ENCODE data around the gene RBM20. TPM values are rescaled to one million over a fixed set of nuclear protein-coding genes. Genes with fewer than 3 reads are reported as not detected.

Gene RBM20
- total and polyA plus RNA-seq, 7 donors = 0.23 to 7.8 (median 5.4) TPM; not detected in 1

DNA sequence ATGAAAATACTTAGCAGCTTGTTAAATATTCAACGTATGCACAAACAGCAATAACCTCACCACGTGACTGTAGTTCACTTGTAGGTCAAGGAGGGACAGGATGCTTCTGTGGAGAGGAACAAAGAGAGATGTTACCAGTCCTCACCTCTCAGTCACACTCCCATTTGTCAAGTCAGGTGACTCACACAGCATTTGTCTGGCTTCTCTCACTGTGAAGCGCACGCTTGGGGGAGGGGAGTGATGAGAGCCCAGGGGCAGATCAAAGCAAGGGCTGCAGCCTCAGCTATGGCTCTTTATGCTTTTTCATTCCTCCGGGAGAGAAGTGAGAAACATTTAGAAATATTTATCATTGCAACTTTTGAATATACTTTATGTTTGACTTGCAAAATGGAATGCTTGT, 2.9 kb upstream of the RBM20 start:
- no peak for DNase-seq
- Histone ChIP-seq H3K4me3 (no peak overlapping the region), H3K27ac (peak overlapping the region; percentile 33 to 91 (median 74)), H3K9me3 (no peaks in the 10 kb centered on the region), H3K36me3 (no peaks in the 10 kb centered on the region), H3K27me3 (peaks cover 14 to 44% (median 18%) of the 10 kb centered on the region in 3 donors), H3K4me1 (peaks cover 0 to 53% (median 43%) of the 10 kb centered on the region in 4 donors)
- no peak for TF ChIP-seq POLR2A (IDR thresholded peaks at IDR 0.05)
- peak; percentile 67 to 89 (median 84) for TF ChIP-seq POLR2AphosphoS5 (IDR thresholded peaks at IDR 0.05)
- TF ChIP-seq CTCF (IDR thresholded peaks at IDR 0.05) = no peak
- peak; percentile 72 to 95 (median 84) for TF ChIP-seq EP300 (IDR thresholded peaks at IDR 0.05)
- WGBS, 2 donors = 10 to 14% methylated on average over 5 of the region's 5 CpGs
- intact Hi-C loops (cut with DNase I) = loop anchor here (5.0 to 10.0 kb wide), 2 partner anchors 56 to 184 kb away; no protein-coding TSS in a partner anchor

GRCh38 chr10:110642204-110643034, 1.7 kb upstream of the RBM20 start:
- WGBS, 2 donors = 32 to 36% methylated on average over 14 of the region's 14 CpGs
- Histone ChIP-seq H3K27me3 (peaks cover 14 to 51% (median 18%) of the 10 kb centered on the region in 3 donors), H3K4me1 (peaks cover 0 to 44% (median 33%) of the 10 kb centered on the region in 4 donors), H3K9me3 (no peaks in the 10 kb centered on the region), H3K36me3 (no peaks in the 10 kb centered on the region), H3K27ac (peak overlapping the region; percentile 33 to 91 (median 85)), H3K4me3 (no peak overlapping the region)
- no peak for DNase-seq
- TF ChIP-seq CTCF (IDR thresholded peaks at IDR 0.05) = no peak
- no peak for TF ChIP-seq POLR2A (IDR thresholded peaks at IDR 0.05)
- no peak for TF ChIP-seq EP300 (IDR thresholded peaks at IDR 0.05)
- no peak for TF ChIP-seq POLR2AphosphoS5 (IDR thresholded peaks at IDR 0.05)
- intact Hi-C loops (cut with DNase I) = loop anchor here (5.0 to 10.0 kb wide), 2 partner anchors 55 to 182 kb away; no protein-coding TSS in a partner anchor

- TF ChIP-seq POLR2AphosphoS5 (IDR thresholded peaks at IDR 0.05) (no peak), CTCF (IDR thresholded peaks at IDR 0.05) (no peak), POLR2A (IDR thresholded peaks at IDR 0.05) (no peak), EP300 (IDR thresholded peaks at IDR 0.05) (no peak)
- WGBS, 2 donors = 5 to 6% methylated on average over 40 of the region's 40 CpGs
- intact Hi-C loops (cut with DNase I) = loop anchor here (5.0 to 10.0 kb wide), 2 partner anchors 54 to 182 kb away; no protein-coding TSS in a partner anchor
- peaks cover 0 to 36% (median 28%) of the 10 kb centered on the region in 4 donors for H3K4me1 ChIP-seq
- no peaks in the 10 kb centered on the region for H3K9me3 ChIP-seq
- peak overlapping the region; percentile 74 to 91 (median 85) for H3K27ac ChIP-seq
- peaks cover 14 to 55% (median 18%) of the 10 kb centered on the region in 3 donors for H3K27me3 ChIP-seq
- H3K4me3 ChIP-seq = peak overlapping the region; percentile 57 to 84 (median 66)
- no peak for DNase-seq
- H3K36me3 ChIP-seq = no peaks in the 10 kb centered on the region
Measured at GRCh38 chr10:110643035-110643652, 992 bp upstream of the RBM20 start.

DNA sequence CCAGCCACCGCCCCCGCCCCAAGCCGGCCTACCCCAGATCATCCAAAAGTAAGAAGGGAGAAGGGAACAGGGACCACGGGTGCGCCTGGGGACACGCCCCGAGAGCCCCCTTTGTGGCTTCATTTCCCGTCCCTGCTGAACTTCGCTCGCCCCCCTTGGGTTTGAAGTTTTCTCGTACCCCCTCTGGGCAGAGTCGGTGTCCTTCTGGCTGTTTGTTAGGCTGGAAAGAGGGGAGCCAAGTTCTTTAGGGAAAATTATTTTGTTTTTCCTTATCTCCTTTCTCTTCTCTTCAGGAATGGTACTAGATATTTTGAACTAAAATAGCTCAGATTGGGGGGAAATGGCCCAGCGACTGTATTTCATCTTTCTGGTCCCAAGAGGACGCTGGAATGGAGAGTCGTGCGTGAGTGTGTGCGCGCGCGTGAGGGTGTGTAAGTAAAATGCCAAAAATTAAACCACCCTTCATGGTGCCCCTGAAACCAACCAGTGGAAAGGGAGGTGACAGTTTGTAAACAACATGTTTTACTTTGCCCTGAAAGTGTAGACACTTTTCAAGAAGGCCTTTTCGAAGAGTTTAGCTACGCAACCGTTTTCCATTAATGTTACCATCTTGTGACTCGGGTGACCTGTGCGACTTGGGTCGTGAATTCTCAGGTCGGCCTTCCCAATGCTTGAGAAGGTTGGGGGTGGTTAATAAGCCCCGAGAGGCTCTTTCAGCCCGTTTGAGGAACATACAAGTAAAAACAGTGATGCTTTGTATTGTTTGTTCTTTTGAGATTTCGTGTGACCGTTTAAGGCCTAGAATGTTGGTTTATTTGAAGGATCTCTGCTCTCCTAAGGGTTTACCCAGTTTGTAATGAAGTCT, 694 bp downstream of the RBM20 start:
- no peak for DNase-seq
- Histone ChIP-seq H3K4me1 (peaks cover 0 to 36% (median 28%) of the 10 kb centered on the region in 4 donors), H3K27me3 (peaks cover 14 to 57% (median 18%) of the 10 kb centered on the region in 3 donors), H3K9me3 (no peaks in the 10 kb centered on the region), H3K36me3 (no peaks in the 10 kb centered on the region), H3K27ac (peak overlapping the region; percentile 74 to 91 (median 85)), H3K4me3 (peak overlapping the region; percentile 57 to 84 (median 66))
- intact Hi-C loops (cut with DNase I) = loop anchor here (5.0 to 10.0 kb wide), 2 partner anchors 52 to 180 kb away; no protein-coding TSS in a partner anchor
- WGBS, 2 donors = 32 to 36% methylated on average over 31 of the region's 31 CpGs
- TF ChIP-seq EP300 (IDR thresholded peaks at IDR 0.05) = no peak
- TF ChIP-seq POLR2AphosphoS5 (IDR thresholded peaks at IDR 0.05) = peak in 1 of 4 donors; percentile 7

Data from sigmoid colon (tissue), 7 donors.